PFSK-1 (cell line): Measurements from ENCODE around the gene GRK3.

Experiments used
- FOXP2 ChIP-seq: optimal IDR thresholded peaks from 2 replicates; pipeline ENCODE3; 2011; ENCODE audit warnings: borderline replicate concordance, control low read depth, inconsistent platforms; ENCODE audit not compliant: insufficient read depth; ENCODE audit errors: extremely low read length, extremely low read depth
- POLR2AphosphoS5 ChIP-seq: IDR thresholded peaks from 2 replicates; pipeline ENCODE4 v1.6.1; 2012; ENCODE audit warnings: low read depth, mild to moderate bottlenecking, control low read depth, low read length, moderate library complexity
- SIN3A ChIP-seq: IDR thresholded peaks from 2 replicates; pipeline ENCODE4 v1.6.1; 2012; ENCODE audit warnings: mild to moderate bottlenecking, low read length, moderate library complexity, borderline replicate concordance; ENCODE audit not compliant: insufficient read depth
- TAF1 ChIP-seq: IDR thresholded peaks from 2 replicates; pipeline ENCODE4 v1.6.1; 2012; ENCODE audit warnings: low read length, control low read depth, borderline replicate concordance; ENCODE audit not compliant: insufficient read depth
- TF ChIP-seq, protein P1 (sequence below), 2 experiments: IDR thresholded peaks; 2 replicates each; pipeline versions ENCODE4 v1.6.1 to v1.8.0; 2011 to 2012; ENCODE audit warnings: low read depth in 2 of 2, low read length in 2 of 2, control low read depth in 1 of 2, inconsistent platforms in 1 of 2, mild to moderate bottlenecking in 1 of 2, moderate library complexity in 1 of 2; ENCODE audit not compliant: insufficient read depth in 1 of 2

DNA sequence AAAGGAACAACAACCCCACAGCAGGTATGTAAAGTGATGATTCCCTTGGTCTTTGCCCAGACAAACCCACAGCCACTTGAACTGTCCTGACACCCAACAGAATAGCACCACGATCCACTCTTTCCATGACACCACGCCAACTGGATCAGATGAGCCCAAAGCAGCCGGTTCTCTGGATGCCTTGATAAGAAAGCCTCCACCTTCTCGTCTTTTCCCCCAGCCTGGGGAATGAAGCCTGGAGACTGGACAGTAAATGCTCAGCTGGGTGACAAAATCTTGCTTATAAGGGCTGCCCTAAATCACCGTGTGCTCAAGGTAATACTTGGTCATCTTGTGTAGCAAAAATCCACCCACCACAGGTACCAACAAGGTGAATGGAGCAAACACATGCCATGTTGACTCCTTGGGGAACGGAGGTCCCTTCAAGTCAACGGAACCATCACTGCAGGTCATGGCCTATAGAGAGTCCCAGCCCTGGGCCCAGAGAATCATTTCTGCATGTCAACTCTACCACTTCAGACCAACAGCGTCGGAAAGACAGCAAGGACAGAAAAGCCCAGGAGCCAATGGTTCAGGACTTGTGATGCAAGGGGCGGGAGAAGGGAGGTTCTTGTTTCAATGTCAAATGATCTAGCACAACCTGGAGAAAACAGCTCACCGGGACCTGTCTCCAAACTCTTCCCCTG, 175.3 kb downstream of the GRK3 start:
- no peak for TF ChIP-seq SIN3A
- no peak for TF ChIP-seq POLR2AphosphoS5
- TF ChIP-seq, protein P1, sequence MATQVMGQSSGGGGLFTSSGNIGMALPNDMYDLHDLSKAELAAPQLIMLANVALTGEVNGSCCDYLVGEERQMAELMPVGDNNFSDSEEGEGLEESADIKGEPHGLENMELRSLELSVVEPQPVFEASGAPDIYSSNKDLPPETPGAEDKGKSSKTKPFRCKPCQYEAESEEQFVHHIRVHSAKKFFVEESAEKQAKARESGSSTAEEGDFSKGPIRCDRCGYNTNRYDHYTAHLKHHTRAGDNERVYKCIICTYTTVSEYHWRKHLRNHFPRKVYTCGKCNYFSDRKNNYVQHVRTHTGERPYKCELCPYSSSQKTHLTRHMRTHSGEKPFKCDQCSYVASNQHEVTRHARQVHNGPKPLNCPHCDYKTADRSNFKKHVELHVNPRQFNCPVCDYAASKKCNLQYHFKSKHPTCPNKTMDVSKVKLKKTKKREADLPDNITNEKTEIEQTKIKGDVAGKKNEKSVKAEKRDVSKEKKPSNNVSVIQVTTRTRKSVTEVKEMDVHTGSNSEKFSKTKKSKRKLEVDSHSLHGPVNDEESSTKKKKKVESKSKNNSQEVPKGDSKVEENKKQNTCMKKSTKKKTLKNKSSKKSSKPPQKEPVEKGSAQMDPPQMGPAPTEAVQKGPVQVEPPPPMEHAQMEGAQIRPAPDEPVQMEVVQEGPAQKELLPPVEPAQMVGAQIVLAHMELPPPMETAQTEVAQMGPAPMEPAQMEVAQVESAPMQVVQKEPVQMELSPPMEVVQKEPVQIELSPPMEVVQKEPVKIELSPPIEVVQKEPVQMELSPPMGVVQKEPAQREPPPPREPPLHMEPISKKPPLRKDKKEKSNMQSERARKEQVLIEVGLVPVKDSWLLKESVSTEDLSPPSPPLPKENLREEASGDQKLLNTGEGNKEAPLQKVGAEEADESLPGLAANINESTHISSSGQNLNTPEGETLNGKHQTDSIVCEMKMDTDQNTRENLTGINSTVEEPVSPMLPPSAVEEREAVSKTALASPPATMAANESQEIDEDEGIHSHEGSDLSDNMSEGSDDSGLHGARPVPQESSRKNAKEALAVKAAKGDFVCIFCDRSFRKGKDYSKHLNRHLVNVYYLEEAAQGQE (IDR thresholded peaks at IDR 0.05; ENCODE audit: insufficient read depth in 1 of 2, low read depth in 2 of 2, low read length in 2 of 2): no peak
- no peak for TF ChIP-seq FOXP2
- no peak for TF ChIP-seq TAF1
